HL-60 (cell line): Measurements from ENCODE around the gene IL17RB.

Experiments
- DNase-seq, 2 experiments: peaks; one replicate each; pipeline ENCODE4 v3.0.0-alpha.2; 2010 to 2020; ENCODE audit warnings: low read depth in 1 of 2, low spot score in 1 of 2
- H3K27ac ChIP-seq: fragments of 250-450 bp; sonication (Bioruptor Pico); replicated peaks from 2 replicates; pipeline ENCODE4 v1.5.1; 2020; ENCODE audit warnings: mild to moderate bottlenecking, moderate library complexity
- H3K27me3 ChIP-seq: fragments of 250-450 bp; sonication (Bioruptor Pico); 2 replicates; pipeline ENCODE4 v1.5.1; 2021; ENCODE audit warnings: mild to moderate bottlenecking, moderate library complexity; ENCODE audit not compliant: insufficient read depth, poor library complexity, severe bottlenecking
- H3K4me3 ChIP-seq: replicated peaks from 2 replicates; pipeline ENCODE4 v1.5.1; 2011; ENCODE audit warnings: mild to moderate bottlenecking, control low read depth, low read length; ENCODE audit not compliant: insufficient read depth
- GABPA ChIP-seq: IDR thresholded peaks from 2 replicates; pipeline ENCODE4 v1.6.1; 2012; ENCODE audit warnings: low read depth
- POLR2AphosphoS5 ChIP-seq: IDR thresholded peaks from 2 replicates; pipeline ENCODE4 v1.6.1; 2012; ENCODE audit warnings: low read depth
- REST ChIP-seq: IDR thresholded peaks from 2 replicates; pipeline ENCODE4 v1.6.1; 2012; ENCODE audit warnings: low read depth; ENCODE audit not compliant: insufficient replicate concordance
- SPI1 ChIP-seq: IDR thresholded peaks from 2 replicates; pipeline ENCODE4 v1.6.1; 2012; ENCODE audit warnings: low read depth, mild to moderate bottlenecking, borderline replicate concordance
- TF ChIP-seq, protein P1 (sequence below): IDR thresholded peaks from one replicate; pipeline ENCODE4 v1.5.1; 2011; ENCODE audit warnings: low read length, control low read depth, inconsistent platforms; ENCODE audit not compliant: insufficient read depth

Gene IL17RB

GRCh38 chr3:53850895-53851294, 4.5 kb downstream of the IL17RB start:
- TF ChIP-seq REST, result no peak
- TF ChIP-seq POLR2AphosphoS5, result no peak
- TF ChIP-seq, protein P1, sequence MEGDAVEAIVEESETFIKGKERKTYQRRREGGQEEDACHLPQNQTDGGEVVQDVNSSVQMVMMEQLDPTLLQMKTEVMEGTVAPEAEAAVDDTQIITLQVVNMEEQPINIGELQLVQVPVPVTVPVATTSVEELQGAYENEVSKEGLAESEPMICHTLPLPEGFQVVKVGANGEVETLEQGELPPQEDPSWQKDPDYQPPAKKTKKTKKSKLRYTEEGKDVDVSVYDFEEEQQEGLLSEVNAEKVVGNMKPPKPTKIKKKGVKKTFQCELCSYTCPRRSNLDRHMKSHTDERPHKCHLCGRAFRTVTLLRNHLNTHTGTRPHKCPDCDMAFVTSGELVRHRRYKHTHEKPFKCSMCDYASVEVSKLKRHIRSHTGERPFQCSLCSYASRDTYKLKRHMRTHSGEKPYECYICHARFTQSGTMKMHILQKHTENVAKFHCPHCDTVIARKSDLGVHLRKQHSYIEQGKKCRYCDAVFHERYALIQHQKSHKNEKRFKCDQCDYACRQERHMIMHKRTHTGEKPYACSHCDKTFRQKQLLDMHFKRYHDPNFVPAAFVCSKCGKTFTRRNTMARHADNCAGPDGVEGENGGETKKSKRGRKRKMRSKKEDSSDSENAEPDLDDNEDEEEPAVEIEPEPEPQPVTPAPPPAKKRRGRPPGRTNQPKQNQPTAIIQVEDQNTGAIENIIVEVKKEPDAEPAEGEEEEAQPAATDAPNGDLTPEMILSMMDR, result no peak
- TF ChIP-seq SPI1, result no peak
- TF ChIP-seq GABPA, result no peak
- Histone ChIP-seq H3K4me3 (no peak overlapping the region), H3K27me3 (peaks cover 13% of the 10 kb centered on the region), H3K27ac (no peak overlapping the region)
- DNase-seq, result no peak

DNA sequence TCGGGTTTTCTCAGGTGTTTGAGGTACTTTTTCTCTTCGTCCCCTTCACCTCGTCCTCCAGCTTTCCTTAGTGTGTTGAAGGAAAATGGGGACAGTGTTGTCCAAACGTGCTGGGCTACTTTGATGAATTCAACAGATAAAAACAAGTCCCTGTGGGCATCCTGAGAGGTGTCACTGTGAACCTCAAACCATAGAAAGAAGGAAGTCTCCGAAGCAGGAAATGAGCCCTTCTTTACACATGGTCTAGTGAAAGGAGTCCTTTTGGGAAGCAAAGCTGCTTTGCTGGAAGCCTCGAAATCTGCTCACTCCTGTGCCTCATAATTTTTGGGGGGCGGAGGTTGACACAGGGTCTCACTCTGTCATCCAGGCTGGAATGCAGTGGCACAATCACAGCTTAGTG, 10.6 kb downstream of the IL17RB start:
- Histone ChIP-seq H3K27me3 (no peaks in the 10 kb centered on the region), H3K27ac (no peak overlapping the region), H3K4me3 (no peak overlapping the region)
- TF ChIP-seq POLR2AphosphoS5 (no peak), REST (no peak), GABPA (no peak), SPI1 (peak; percentile 64; the same call in 1 of the 2 replicates)
- TF ChIP-seq, protein P1, result no peak
- DNase-seq, result peak in 1 of 2 experiments; percentile 28

DNA sequence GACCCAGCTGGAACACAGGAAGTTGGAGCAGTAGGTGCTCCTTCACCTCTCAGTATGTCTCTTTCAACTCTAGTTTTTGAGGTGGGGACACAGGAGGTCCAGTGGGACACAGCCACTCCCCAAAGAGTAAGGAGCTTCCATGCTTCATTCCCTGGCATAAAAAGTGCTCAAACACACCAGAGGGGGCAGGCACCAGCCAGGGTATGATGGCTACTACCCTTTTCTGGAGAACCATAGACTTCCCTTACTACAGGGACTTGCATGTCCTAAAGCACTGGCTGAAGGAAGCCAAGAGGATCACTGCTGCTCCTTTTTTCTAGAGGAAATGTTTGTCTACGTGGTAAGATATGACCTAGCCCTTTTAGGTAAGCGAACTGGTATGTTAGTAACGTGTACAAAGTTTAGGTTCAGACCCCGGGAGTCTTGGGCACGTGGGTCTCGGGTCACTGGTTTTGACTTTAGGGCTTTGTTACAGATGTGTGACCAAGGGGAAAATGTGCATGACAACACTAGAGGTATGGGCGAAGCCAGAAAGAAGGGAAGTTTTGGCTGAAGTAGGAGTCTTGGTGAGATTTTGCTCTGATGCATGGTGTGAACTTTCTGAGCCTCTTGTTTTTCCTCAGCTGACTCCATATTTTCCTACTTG, 11.9 kb downstream of the IL17RB start:
- Histone ChIP-seq H3K27me3 (no peaks in the 10 kb centered on the region), H3K4me3 (no peak overlapping the region), H3K27ac (no peak overlapping the region)
- DNase-seq, result no peak
- TF ChIP-seq, protein P1, result no peak
- TF ChIP-seq POLR2AphosphoS5 (no peak), SPI1 (no peak), GABPA (no peak), REST (no peak)
